SK-N-SH treated with all-trans-retinoic acid at 6 μM for 48 hours (cell line): ENCODE results near the gene CRP.

ENCODE experiments used
- ATAC-seq: fragments of 200-7000 bp; cut with Tn5 transposase; 3 replicates; pipeline ENCODE4 v1.9.1; 2020; ENCODE audit warnings: mild to moderate bottlenecking, moderate library complexity
- ARNTL ChIP-seq: fragments of 450-650 bp; formaldehyde crosslinking; IDR thresholded peaks from 2 replicates; pipeline ENCODE4 v1.5.0; 2020; ENCODE audit warnings: low read depth, mild to moderate bottlenecking, moderate library complexity, borderline replicate concordance
- BACH2 ChIP-seq: fragments of 250-450 bp; sonication (Bioruptor Pico); IDR thresholded peaks from 2 replicates; pipeline ENCODE4 v1.9.0; 2021; ENCODE audit warnings: mild to moderate bottlenecking, borderline replicate concordance
- CSDC2 ChIP-seq: fragments of 250-450 bp; sonication (Bioruptor Pico); IDR thresholded peaks from 2 replicates; pipeline ENCODE4 v1.5.0; 2020; ENCODE audit warnings: mild to moderate bottlenecking, moderate library complexity
- ESRRG ChIP-seq: fragments of 250-450 bp; sonication (Bioruptor Pico); IDR thresholded peaks from 2 replicates; pipeline ENCODE4 v1.6.1; 2021; ENCODE audit warnings: mild to moderate bottlenecking
- GLIS3 ChIP-seq: fragments of 250-450 bp; sonication (Bioruptor Pico); IDR thresholded peaks from 2 replicates; pipeline ENCODE4 v1.5.0; 2020; ENCODE audit warnings: mild to moderate bottlenecking, moderate library complexity
- ISL1 ChIP-seq: fragments of 250-450 bp; sonication (Bioruptor Pico); IDR thresholded peaks from 2 replicates; pipeline ENCODE4 v2.1.2; 2022; ENCODE audit warnings: mild to moderate bottlenecking, moderate library complexity
- OSR1 ChIP-seq: fragments of 250-450 bp; sonication (Bioruptor Pico); IDR thresholded peaks from 2 replicates; pipeline ENCODE4 v1.8.0; 2022; ENCODE audit warnings: moderate library complexity, mild to moderate bottlenecking, inconsistent platforms
- PPARA ChIP-seq: fragments of 250-450 bp; sonication (Bioruptor Pico); IDR thresholded peaks from 2 replicates; pipeline ENCODE4 v1.5.0; 2020; ENCODE audit warnings: mild to moderate bottlenecking, borderline replicate concordance
- SNAI2 ChIP-seq: fragments of 250-450 bp; sonication (Bioruptor Pico); IDR thresholded peaks from 2 replicates; pipeline ENCODE4 v1.5.0; 2020; ENCODE audit warnings: mild to moderate bottlenecking, moderate library complexity
- TCF4 ChIP-seq: fragments of 250-450 bp; sonication (Bioruptor Pico); IDR thresholded peaks from 2 replicates; pipeline ENCODE4 v1.8.0; 2021; ENCODE audit warnings: mild to moderate bottlenecking, moderate library complexity, borderline replicate concordance
- ZC3H10 ChIP-seq: fragments of 250-450 bp; sonication (Bioruptor Pico); IDR thresholded peaks from 2 replicates; pipeline ENCODE4 v1.5.1; 2021; ENCODE audit warnings: mild to moderate bottlenecking, moderate library complexity
- ZFP3 ChIP-seq: fragments of 250-450 bp; sonication (Bioruptor Pico); IDR thresholded peaks from 2 replicates; pipeline ENCODE4 v1.5.0; 2020; ENCODE audit warnings: mild to moderate bottlenecking, moderate library complexity
- ZFP30 ChIP-seq: fragments of 450-650 bp; formaldehyde crosslinking; IDR thresholded peaks from 2 replicates; pipeline ENCODE4 v1.5.0; 2022; ENCODE audit warnings: mild to moderate bottlenecking, moderate library complexity
- ZNF565 ChIP-seq: fragments of 450-650 bp; formaldehyde crosslinking; conservative IDR thresholded peaks from 2 replicates; pipeline ENCODE4 v1.5.0; 2020; ENCODE audit warnings: low read depth, mild to moderate bottlenecking, moderate library complexity
- ZNF70 ChIP-seq: fragments of 450-650 bp; formaldehyde crosslinking; IDR thresholded peaks from 2 replicates; pipeline ENCODE4 v1.5.0; 2020; ENCODE audit warnings: mild to moderate bottlenecking, moderate library complexity
- ZNF8 ChIP-seq: fragments of 450-650 bp; formaldehyde crosslinking; IDR thresholded peaks from 2 replicates; pipeline ENCODE4 v1.5.0; 2020; ENCODE audit warnings: mild to moderate bottlenecking, moderate library complexity
- TF ChIP-seq, protein P1 (sequence below): fragments of 250-450 bp; sonication (Bioruptor Pico); IDR thresholded peaks from 2 replicates; pipeline ENCODE4 v1.5.1; 2020; ENCODE audit warnings: low read depth, mild to moderate bottlenecking, moderate library complexity
- TF ChIP-seq, protein P2 (sequence below): fragments of 250-450 bp; sonication (Bioruptor Pico); IDR thresholded peaks from 2 replicates; pipeline ENCODE4 v1.5.0; 2020; ENCODE audit warnings: mild to moderate bottlenecking, moderate library complexity
- TF ChIP-seq, protein P3 (sequence below): fragments of 250-450 bp; sonication (Bioruptor Pico); IDR thresholded peaks from 2 replicates; pipeline ENCODE4 v1.5.1; 2021; ENCODE audit warnings: mild to moderate bottlenecking, moderate library complexity

The CRP gene

DNA sequence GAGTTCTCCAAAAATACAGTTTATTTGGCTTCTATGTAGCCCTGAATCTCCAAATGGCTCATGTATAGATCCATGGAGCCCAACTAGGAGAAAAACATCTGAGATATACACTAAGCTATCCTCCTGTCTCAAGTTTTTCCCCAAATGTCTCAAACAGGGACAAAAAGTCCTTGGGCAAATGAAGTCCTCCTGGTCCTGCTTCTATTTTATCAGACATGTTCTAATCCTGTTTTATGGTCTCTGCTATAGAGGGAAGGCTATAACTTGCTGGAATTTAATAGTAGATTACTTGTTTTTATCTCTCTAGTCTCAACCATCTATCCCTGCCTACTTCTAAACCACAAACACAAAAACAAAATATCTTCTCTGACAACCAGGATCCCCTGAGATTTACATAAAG lies 26.9 kb downstream of the CRP start:
- TF ChIP-seq ARNTL (CRISPR knock-in tag) (no peak), ZNF70 (CRISPR knock-in tag) (no peak), ZNF8 (no peak), BACH2 (CRISPR knock-in tag) (no peak), ZFP30 (CRISPR knock-in tag) (no peak), GLIS3 (CRISPR knock-in tag) (no peak), TCF4 (no peak), ZFP3 (no peak), PPARA (CRISPR knock-in tag) (no peak), ISL1 (CRISPR knock-in tag) (no peak), ESRRG (no peak), OSR1 (no peak), ZNF565 (CRISPR knock-in tag) (no peak)
- TF ChIP-seq, protein P1, sequence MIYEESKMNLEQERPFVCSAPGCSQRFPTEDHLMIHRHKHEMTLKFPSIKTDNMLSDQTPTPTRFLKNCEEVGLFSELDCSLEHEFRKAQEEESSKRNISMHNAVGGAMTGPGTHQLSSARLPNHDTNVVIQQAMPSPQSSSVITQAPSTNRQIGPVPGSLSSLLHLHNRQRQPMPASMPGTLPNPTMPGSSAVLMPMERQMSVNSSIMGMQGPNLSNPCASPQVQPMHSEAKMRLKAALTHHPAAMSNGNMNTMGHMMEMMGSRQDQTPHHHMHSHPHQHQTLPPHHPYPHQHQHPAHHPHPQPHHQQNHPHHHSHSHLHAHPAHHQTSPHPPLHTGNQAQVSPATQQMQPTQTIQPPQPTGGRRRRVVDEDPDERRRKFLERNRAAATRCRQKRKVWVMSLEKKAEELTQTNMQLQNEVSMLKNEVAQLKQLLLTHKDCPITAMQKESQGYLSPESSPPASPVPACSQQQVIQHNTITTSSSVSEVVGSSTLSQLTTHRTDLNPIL (CRISPR knock-in tag) = no peak
- TF ChIP-seq, protein P2, sequence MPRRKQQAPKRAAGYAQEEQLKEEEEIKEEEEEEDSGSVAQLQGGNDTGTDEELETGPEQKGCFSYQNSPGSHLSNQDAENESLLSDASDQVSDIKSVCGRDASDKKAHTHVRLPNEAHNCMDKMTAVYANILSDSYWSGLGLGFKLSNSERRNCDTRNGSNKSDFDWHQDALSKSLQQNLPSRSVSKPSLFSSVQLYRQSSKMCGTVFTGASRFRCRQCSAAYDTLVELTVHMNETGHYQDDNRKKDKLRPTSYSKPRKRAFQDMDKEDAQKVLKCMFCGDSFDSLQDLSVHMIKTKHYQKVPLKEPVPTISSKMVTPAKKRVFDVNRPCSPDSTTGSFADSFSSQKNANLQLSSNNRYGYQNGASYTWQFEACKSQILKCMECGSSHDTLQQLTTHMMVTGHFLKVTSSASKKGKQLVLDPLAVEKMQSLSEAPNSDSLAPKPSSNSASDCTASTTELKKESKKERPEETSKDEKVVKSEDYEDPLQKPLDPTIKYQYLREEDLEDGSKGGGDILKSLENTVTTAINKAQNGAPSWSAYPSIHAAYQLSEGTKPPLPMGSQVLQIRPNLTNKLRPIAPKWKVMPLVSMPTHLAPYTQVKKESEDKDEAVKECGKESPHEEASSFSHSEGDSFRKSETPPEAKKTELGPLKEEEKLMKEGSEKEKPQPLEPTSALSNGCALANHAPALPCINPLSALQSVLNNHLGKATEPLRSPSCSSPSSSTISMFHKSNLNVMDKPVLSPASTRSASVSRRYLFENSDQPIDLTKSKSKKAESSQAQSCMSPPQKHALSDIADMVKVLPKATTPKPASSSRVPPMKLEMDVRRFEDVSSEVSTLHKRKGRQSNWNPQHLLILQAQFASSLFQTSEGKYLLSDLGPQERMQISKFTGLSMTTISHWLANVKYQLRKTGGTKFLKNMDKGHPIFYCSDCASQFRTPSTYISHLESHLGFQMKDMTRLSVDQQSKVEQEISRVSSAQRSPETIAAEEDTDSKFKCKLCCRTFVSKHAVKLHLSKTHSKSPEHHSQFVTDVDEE (CRISPR knock-in tag) = no peak
- TF ChIP-seq, protein P3, sequence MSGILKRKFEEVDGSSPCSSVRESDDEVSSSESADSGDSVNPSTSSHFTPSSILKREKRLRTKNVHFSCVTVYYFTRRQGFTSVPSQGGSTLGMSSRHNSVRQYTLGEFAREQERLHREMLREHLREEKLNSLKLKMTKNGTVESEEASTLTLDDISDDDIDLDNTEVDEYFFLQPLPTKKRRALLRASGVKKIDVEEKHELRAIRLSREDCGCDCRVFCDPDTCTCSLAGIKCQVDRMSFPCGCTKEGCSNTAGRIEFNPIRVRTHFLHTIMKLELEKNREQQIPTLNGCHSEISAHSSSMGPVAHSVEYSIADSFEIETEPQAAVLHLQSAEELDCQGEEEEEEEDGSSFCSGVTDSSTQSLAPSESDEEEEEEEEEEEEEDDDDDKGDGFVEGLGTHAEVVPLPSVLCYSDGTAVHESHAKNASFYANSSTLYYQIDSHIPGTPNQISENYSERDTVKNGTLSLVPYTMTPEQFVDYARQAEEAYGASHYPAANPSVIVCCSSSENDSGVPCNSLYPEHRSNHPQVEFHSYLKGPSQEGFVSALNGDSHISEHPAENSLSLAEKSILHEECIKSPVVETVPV (CRISPR knock-in tag) = no peak
- ATAC-seq = no peak

DNA sequence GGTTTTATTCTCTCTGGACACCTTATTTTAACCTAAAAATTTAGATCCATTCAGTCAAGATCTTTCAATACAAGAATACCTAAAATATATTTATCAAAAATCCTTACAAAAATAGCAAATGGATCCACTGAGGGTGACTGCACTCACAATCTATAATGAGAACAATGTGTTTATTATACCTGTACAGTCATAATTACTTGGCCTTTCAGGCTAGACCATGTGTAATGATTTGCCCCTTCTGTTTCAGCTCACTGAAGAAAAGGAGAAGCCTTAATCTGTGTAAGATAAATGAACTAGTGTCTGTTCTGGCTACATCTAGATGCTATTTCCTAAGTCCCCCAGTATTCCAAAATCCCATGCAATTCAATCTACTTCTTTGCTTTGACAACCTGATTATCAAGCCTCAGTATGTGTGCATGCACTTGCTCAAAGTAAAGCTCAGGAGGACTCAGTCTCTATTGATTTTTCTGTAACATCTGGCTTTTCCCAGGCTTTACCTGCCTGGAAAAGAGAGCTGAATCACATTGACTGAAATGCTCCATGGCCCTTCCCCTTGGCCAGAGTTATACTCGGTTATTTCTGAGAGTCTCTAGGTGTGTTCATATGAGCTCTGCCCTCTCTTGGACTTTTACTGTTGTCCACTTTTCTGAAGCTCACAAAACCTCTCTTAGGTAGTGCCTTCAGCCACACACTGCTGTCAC lies 27.6 kb downstream of the CRP start:
- no peak for ATAC-seq
- TF ChIP-seq, protein P2 (CRISPR knock-in tag) = no peak
- TF ChIP-seq, protein P3 (CRISPR knock-in tag) = no peak
- no peak for TF ChIP-seq TCF4

DNA sequence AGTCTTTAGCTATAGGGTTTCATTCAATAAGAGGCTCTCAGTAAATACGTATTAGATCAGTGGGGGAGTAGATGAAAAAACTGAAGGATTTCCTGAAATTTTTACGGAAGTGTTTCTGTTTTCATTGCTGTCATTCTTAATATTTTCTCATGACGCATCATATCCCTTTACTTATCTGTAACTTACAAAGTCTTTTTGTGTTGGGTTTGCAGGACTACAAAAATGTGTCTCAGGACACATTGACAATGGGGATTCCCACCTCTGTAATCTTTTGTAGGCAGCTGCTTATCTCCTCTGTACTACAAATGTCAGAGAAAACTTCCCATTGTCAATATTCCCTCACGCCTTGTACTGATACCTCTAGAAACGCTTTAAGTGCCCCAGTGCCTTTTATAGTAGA lies 35.5 kb downstream of the CRP start:
- TF ChIP-seq ZNF8 = no peak
- no peak for TF ChIP-seq ZNF70 (CRISPR knock-in tag)

DNA sequence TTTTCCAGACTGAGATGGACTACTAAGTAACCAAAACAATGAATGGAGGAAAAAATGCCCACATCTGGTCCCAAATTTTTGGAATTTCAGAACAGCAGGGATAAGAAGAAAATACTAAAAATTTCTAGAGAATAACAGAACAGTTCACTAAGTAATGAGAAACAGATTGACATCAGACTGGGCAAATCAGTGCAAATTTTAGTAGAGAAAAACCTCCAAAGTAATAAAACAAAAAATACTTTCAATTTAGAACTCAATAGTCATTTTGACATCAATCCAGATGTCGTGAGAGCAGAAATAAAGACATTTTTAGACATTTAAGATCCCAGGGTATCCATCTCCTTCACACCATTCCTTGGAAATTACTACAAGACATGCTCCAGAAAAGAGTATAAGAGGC lies 39.3 kb downstream of the CRP start:
- ATAC-seq = no peak
- TF ChIP-seq, protein P2 (CRISPR knock-in tag) = no peak
- TF ChIP-seq, protein P1 (CRISPR knock-in tag) = no peak
- TF ChIP-seq ARNTL (CRISPR knock-in tag) (no peak), ZNF8 (no peak), SNAI2 (no peak), ZNF565 (CRISPR knock-in tag) (no peak), TCF4 (no peak), BACH2 (CRISPR knock-in tag) (no peak), ZC3H10 (CRISPR knock-in tag) (no peak), OSR1 (no peak), CSDC2 (no peak)

More for the DNA sequence above, 35.5 kb downstream of the CRP start:
- no peak for ATAC-seq
